H1 (cell line): ENCODE measurements around the gene MSANTD2. TPM values are rescaled to one million over a fixed set of nuclear protein-coding genes. Genes with fewer than 3 reads are reported as not detected.

Experiments used
- CTCF ChIA-PET: fragments of 300-600 bp; sonication (Branson Sonifier 250); formaldehyde crosslinking; loops from one replicate; lab custom pipeline; 2021; ENCODE audit not compliant: partially characterized antibody; lab: Charles Lee
- POLR2A ChIA-PET: fragments of 300-600 bp; sonication (Branson Sonifier 250); formaldehyde crosslinking; loops from one replicate; lab custom pipeline; 2021; ENCODE audit warnings: inconsistent platforms; ENCODE audit not compliant: partially characterized antibody; lab: Charles Lee
- DNase-seq, 2 experiments: peaks; one replicate each; pipeline versions ENCODE4 v3.0.0 to v3.0.0-alpha.2; 2010 to 2022; ENCODE audit warnings: low spot score in 2 of 2, low read depth in 1 of 2, mixed read lengths in 1 of 2
- FAIRE-seq: peaks from 2 replicates; lab custom pipeline; 2011; peaks lifted over from hg19 to GRCh38; lab: Jason Lieb, UNC
- H2AFZ ChIP-seq: 2 replicates; pipeline ENCODE4 v1.8.1; 2012; ENCODE audit warnings: low read length, inconsistent platforms
- H2AK5ac ChIP-seq: 2 replicates; pipeline ENCODE4 v1.6.1; 2013; ENCODE audit warnings: low read depth, low read length
- H2BK120ac ChIP-seq: replicated peaks from 2 replicates; pipeline ENCODE3; 2013; ENCODE audit warnings: low read depth, low read length, inconsistent platforms
- H2BK12ac ChIP-seq: 2 replicates; pipeline ENCODE4 v1.6.1; 2013; ENCODE audit warnings: low read depth, low read length
- H2BK15ac ChIP-seq: 2 replicates; pipeline ENCODE4 v1.6.1; 2013; ENCODE audit warnings: low read length
- H2BK20ac ChIP-seq: 2 replicates; pipeline ENCODE4 v1.6.1; 2013; ENCODE audit warnings: low read length
- H2BK5ac ChIP-seq: 2 replicates; pipeline ENCODE4 v1.6.1; 2013; ENCODE audit warnings: low read depth, low read length
- H3K14ac ChIP-seq: 2 replicates; pipeline ENCODE4 v1.6.1; 2013; ENCODE audit warnings: inconsistent platforms; ENCODE audit not compliant: insufficient read length
- H3K18ac ChIP-seq: 2 replicates; pipeline ENCODE4 v1.6.1; 2013; ENCODE audit warnings: low read length; ENCODE audit errors: extremely low read depth
- H3K23ac ChIP-seq: 2 replicates; pipeline ENCODE4 v1.6.1; 2013; ENCODE audit warnings: inconsistent platforms; ENCODE audit not compliant: insufficient read length
- H3K23me2 ChIP-seq: 2 replicates; pipeline ENCODE4 v1.6.1; 2013; ENCODE audit warnings: low read depth, low read length
- H3K27ac ChIP-seq: 2 replicates; pipeline ENCODE4 v1.6.1; 2011; ENCODE audit warnings: low read depth, low read length, inconsistent platforms
- H3K27me3 ChIP-seq, 4 experiments: replicated peaks in 1 of 4; 1 replicate in 1 of 4; 2 replicates in 3 of 4; pipeline versions ENCODE4 v1.6.1 to v1.8.1; 2011 to 2013; ENCODE audit warnings: low read length in 3 of 4, mild to moderate bottlenecking in 3 of 4, inconsistent platforms in 2 of 4, mixed read lengths in 2 of 4, moderate library complexity in 1 of 4; ENCODE audit not compliant: control insufficient read depth in 3 of 4, insufficient read depth in 3 of 4; ENCODE audit errors: extremely low read depth in 1 of 4
- H3K36me3 ChIP-seq, 4 experiments: 2 replicates each; pipeline versions ENCODE4 v1.6.1 to v1.8.1; 2011 to 2013; ENCODE audit warnings: mild to moderate bottlenecking in 4 of 4, low read length in 3 of 4, moderate library complexity in 2 of 4, control low read depth in 1 of 4, inconsistent platforms in 1 of 4; ENCODE audit not compliant: insufficient read depth in 4 of 4, control insufficient read depth in 2 of 4
- H3K4ac ChIP-seq: replicated peaks from 2 replicates; pipeline ENCODE3; 2013; ENCODE audit warnings: low read length, low read depth, mixed read lengths, inconsistent platforms; ENCODE audit not compliant: insufficient read length
- H3K4me1 ChIP-seq, 4 experiments: replicated peaks in 1 of 4; 1 replicate in 1 of 4; 2 replicates in 3 of 4; pipeline versions ENCODE4 v1.6.1 to v1.8.1; 2011 to 2013; ENCODE audit warnings: low read length in 3 of 4, inconsistent platforms in 2 of 4, mixed read lengths in 1 of 4; ENCODE audit not compliant: insufficient read depth in 4 of 4, control insufficient read depth in 3 of 4
- H3K4me2 ChIP-seq, 2 experiments: 2 replicates each; pipeline versions ENCODE4 v1.6.1 to v1.8.1; 2011 to 2013; ENCODE audit warnings: low read depth in 2 of 2, low read length in 2 of 2, control low read depth in 1 of 2, inconsistent platforms in 1 of 2, mild to moderate bottlenecking in 1 of 2; ENCODE audit not compliant: insufficient read depth in 1 of 2
- H3K4me3 ChIP-seq, 4 experiments: fragments of 200-600, 300-600 bp in 1 of 4; sonication (generic), shearing (Covaris generic), sonication (Bioruptor Twin) in 1 of 4; 2 replicates each; pipeline versions ENCODE4 v1.5.1 to v1.8.1; 2011 to 2016; ENCODE audit warnings: low read length in 4 of 4, low read depth in 3 of 4, control low read depth in 2 of 4, inconsistent platforms in 2 of 4, mild to moderate bottlenecking in 2 of 4, mixed read lengths in 1 of 4, moderate library complexity in 1 of 4; ENCODE audit not compliant: insufficient read depth in 2 of 4; ENCODE audit errors: extremely low read depth in 1 of 4
- H3K56ac ChIP-seq: replicated peaks from 2 replicates; pipeline ENCODE3; 2013; ENCODE audit warnings: low read depth, mild to moderate bottlenecking, mixed read lengths, low read length, inconsistent platforms; ENCODE audit not compliant: insufficient read length
- H3K79me1 ChIP-seq: 2 replicates; pipeline ENCODE4 v1.6.1; 2013; ENCODE audit warnings: low read depth, low read length, control low read depth
- H3K79me2 ChIP-seq, 2 experiments: 2 replicates each; pipeline versions ENCODE4 v1.6.1 to v1.8.1; 2012 to 2013; ENCODE audit warnings: low read length in 2 of 2, mild to moderate bottlenecking in 2 of 2, inconsistent platforms in 1 of 2; ENCODE audit not compliant: insufficient read depth in 2 of 2, control insufficient read depth in 1 of 2
- H3K9ac ChIP-seq, 4 experiments: replicated peaks in 1 of 4; 1 replicate in 1 of 4; 2 replicates in 3 of 4; pipeline versions ENCODE4 v1.6.1 to v1.8.1; 2011 to 2013; ENCODE audit warnings: low read depth in 3 of 4, low read length in 3 of 4, control low read depth in 2 of 4, mild to moderate bottlenecking in 2 of 4, moderate library complexity in 2 of 4, inconsistent platforms in 1 of 4; ENCODE audit errors: extremely low read depth in 1 of 4
- H3K9me3 ChIP-seq, 2 experiments: 2 replicates each; pipeline versions ENCODE4 v1.6.1 to v1.8.1; 2012 to 2013; ENCODE audit warnings: mild to moderate bottlenecking in 2 of 2, moderate library complexity in 2 of 2, control low read depth in 1 of 2, inconsistent platforms in 1 of 2, low read depth in 1 of 2, low read length in 1 of 2, mixed read lengths in 1 of 2; ENCODE audit not compliant: insufficient read depth in 2 of 2
- H4K20me1 ChIP-seq, 2 experiments: replicated peaks in 1 of 2; 2 replicates each; pipeline versions ENCODE3 to v1.8.1; 2011 to 2013; ENCODE audit warnings: inconsistent platforms in 2 of 2, low read length in 2 of 2, mild to moderate bottlenecking in 1 of 2; ENCODE audit not compliant: insufficient read depth in 2 of 2, control insufficient read depth in 1 of 2
- H4K5ac ChIP-seq: 2 replicates; pipeline ENCODE4 v1.6.1; 2013; ENCODE audit warnings: low read length, low read depth, mixed read lengths, inconsistent platforms; ENCODE audit not compliant: insufficient read length
- H4K8ac ChIP-seq: 2 replicates; pipeline ENCODE4 v1.8.0; 2013; ENCODE audit warnings: mild to moderate bottlenecking, moderate library complexity, low read length, inconsistent platforms; ENCODE audit not compliant: insufficient read depth; ENCODE audit errors: extremely low read depth
- H4K91ac ChIP-seq: replicated peaks from 2 replicates; pipeline ENCODE3; 2013; ENCODE audit warnings: low read length, mixed read lengths, inconsistent platforms; ENCODE audit not compliant: insufficient read length
- ASH2L ChIP-seq: fragments of 200-600, 300-600 bp; sonication (generic); IDR thresholded peaks from one replicate; pipeline ENCODE4 v1.7.1; 2017; ENCODE audit warnings: low read length
- CTBP2 ChIP-seq: IDR thresholded peaks from 2 replicates; pipeline ENCODE4 v1.7.0; 2011; ENCODE audit warnings: borderline replicate concordance, mild to moderate bottlenecking, moderate library complexity, mixed read lengths, low read length; ENCODE audit not compliant: insufficient read depth, insufficient read length
- EGR1 ChIP-seq: IDR thresholded peaks from 2 replicates; pipeline ENCODE4 v1.6.1; 2011; ENCODE audit warnings: low read depth, low read length, borderline replicate concordance
- EZH2 ChIP-seq: fragments of 200-600 bp; sonication (generic); IDR thresholded peaks from 2 replicates; pipeline ENCODE4 v1.7.1; 2012; ENCODE audit warnings: low read depth, mild to moderate bottlenecking, moderate library complexity, low read length, inconsistent platforms; ENCODE audit not compliant: severe bottlenecking
- JUND ChIP-seq: IDR thresholded peaks from 2 replicates; pipeline ENCODE4 v1.6.1; 2011; ENCODE audit warnings: mild to moderate bottlenecking, improper control_type of control experiment, low read length
- KDM4A ChIP-seq: IDR thresholded peaks from one replicate; pipeline ENCODE4 v1.7.1; 2012; ENCODE audit warnings: low read depth, mild to moderate bottlenecking, moderate library complexity, low read length, inconsistent platforms; ENCODE audit not compliant: severe bottlenecking
- NANOG ChIP-seq: IDR thresholded peaks from 2 replicates; pipeline ENCODE4 v1.6.1; 2011; ENCODE audit warnings: low read length, low read depth, mild to moderate bottlenecking, inconsistent platforms; ENCODE audit not compliant: insufficient read depth, poor library complexity, severe bottlenecking
- RNF2 ChIP-seq: fragments of 200-900, 300-1000 bp; sonication (generic); IDR thresholded peaks from 2 replicates; pipeline ENCODE4 v1.7.1; 2016; ENCODE audit warnings: borderline replicate concordance, low read depth, mild to moderate bottlenecking, antibody characterized with exemption, low read length; ENCODE audit not compliant: poor library complexity, severe bottlenecking; ENCODE audit errors: missing control alignments
- SUZ12 ChIP-seq: fragments of 200-600 bp; sonication (generic); IDR thresholded peaks from 2 replicates; pipeline ENCODE4 v1.6.1; 2012; ENCODE audit warnings: mild to moderate bottlenecking, inconsistent platforms, low read length, moderate library complexity, mixed read lengths
- WGBS, 2 experiments: shearing (Covaris generic) in 1 of 2; methylation state at CpG; one replicate each; pipeline versions ENCODE4 v1.1.6 to v1.1.7; 2013 to 2015; ENCODE audit warnings: low lambda C conversion rate in 2 of 2, mixed read lengths in 2 of 2, inconsistent platforms in 1 of 2, low coverage in 1 of 2, missing lambda C conversion rate in 1 of 2; ENCODE audit not compliant: insufficient replicate concordance in 2 of 2, insufficient coverage in 1 of 2, insufficient read length in 1 of 2; ENCODE audit errors: extremely low coverage in 1 of 2, missing lambda C conversion rate in 1 of 2; 5-methylcytosine and 5-hydroxymethylcytosine counted together
- polyA plus RNA-seq, 7 experiments: library from polyadenylated mRNA; depleted of rRNA in 3 of 7; stranded (reverse) in 5 of 7; unstranded in 2 of 7; fragments of >200 nt in 5 of 7; fragments of 200-250 nt in 2 of 7; gene quantifications; 1 replicate in 5 of 7; 2 replicates in 1 of 7; 4 replicates in 1 of 7; pipeline versions ENCODE4 v1.2.1 to v1.2.3, GENCODE V29; 2011 to 2013; ENCODE audit warnings: missing spikeins in 2 of 7, mixed read lengths in 2 of 7
- total RNA-seq: library from RNA; stranded (reverse); fragmentation: NEBNext Ultra II Directional; extraction: Animal tissue kit (Norgen Biotek cat#: 25700); gene quantifications from 2 replicates; pipeline ENCODE4 v1.2.1, GENCODE V29; 2021

Gene MSANTD2
- total and polyA plus RNA-seq, 2 of the 8 experiments (the other 6 are each of a cell fraction or from before 2014, with no cell fraction given) = 8.2 to 15.9 TPM

- no peak within 1 kb of the TSS for H3K9ac ChIP-seq
- peaks cover 93 to 100% (median 97%) of the 10 kb centered on the region in 4 experiments for H3K27me3 ChIP-seq
- no peak within 1 kb of the TSS for H4K5ac ChIP-seq
- POLR2A ChIA-PET = interaction anchor here (0.6 to 2.5 kb wide), 3 partner anchors 9 to 285 kb away, joined by 4 to 11 read pairs (median 5); partner anchors contain the start of gene ESAM
- H2BK20ac ChIP-seq = peak within 1 kb of the TSS; percentile 72; the same call in 1 of the 2 replicates
- H3K4me3 ChIP-seq = peak within 1 kb of the TSS; percentile 15 to 62 (median 36); a peak in 7 of 8 replicates
- WGBS, 2 experiments = 1% methylated on average over 30 of the region's 42 CpGs; no CpG with 5 or more reads in 1 of the 2 experiments
- no peak within 1 kb of the TSS; the same call in 1 of the 2 replicates for H4K8ac ChIP-seq
- no peak within 1 kb of the TSS for H2BK120ac ChIP-seq
- H3K9me3 ChIP-seq = no peaks in the 10 kb centered on the region
- FAIRE-seq = no peak
- H3K4me1 ChIP-seq = peaks cover 5 to 33% (median 12%) of the 10 kb centered on the region in 4 experiments
- H3K23ac ChIP-seq = no peak within 1 kb of the TSS
- CTCF ChIA-PET = interaction anchor here (0.6 to 28.0 kb wide), 19 partner anchors 9 to 125 kb away, joined by 3 to 382 read pairs (median 5); partner anchors contain the start of genes ESAM, NRGN, ROBO3 and SIAE
- no peak within 1 kb of the TSS for H3K56ac ChIP-seq
- no peak within 1 kb of the TSS for H2AK5ac ChIP-seq
- TF ChIP-seq SUZ12 = peak; percentile 97
- TF ChIP-seq EZH2 = peak; percentile 97
- TF ChIP-seq CTBP2 = peak; percentile 23
- no peak for TF ChIP-seq EGR1
- TF ChIP-seq ASH2L = peak; percentile 17
- TF ChIP-seq NANOG = no peak
- 0 out of 2 replicates have a peak, but pooled peaks have one; percentile 8 for TF ChIP-seq JUND
- peak; percentile 39 for TF ChIP-seq KDM4A
- TF ChIP-seq RNF2 = peak; percentile 82
- H3K4ac ChIP-seq = no peak within 1 kb of the TSS
- DNase-seq = peak in 1 of 2 experiments; percentile 69
- peak within 1 kb of the TSS; percentile 84 for H3K18ac ChIP-seq
- H3K23me2 ChIP-seq = peaks cover 2% of the 10 kb centered on the region; the same call in 1 of the 2 replicates
- peaks cover 8 to 23% of the 10 kb centered on the region in 2 experiments for H4K20me1 ChIP-seq
- H4K91ac ChIP-seq = no peak within 1 kb of the TSS
- no peak within 1 kb of the TSS for H2AFZ ChIP-seq
- H3K36me3 ChIP-seq = no peaks in the 10 kb centered on the region
- no peaks in the 10 kb centered on the region for H3K79me2 ChIP-seq
- peak within 1 kb of the TSS; percentile 81 for H2BK12ac ChIP-seq
- H2BK15ac ChIP-seq = peak within 1 kb of the TSS; percentile 72; the same call in 1 of the 2 replicates
- no peak within 1 kb of the TSS for H3K27ac ChIP-seq
- H3K4me2 ChIP-seq = peak within 1 kb of the TSS; percentile 68 to 81
- H3K79me1 ChIP-seq = no peaks in the 10 kb centered on the region
- no peak within 1 kb of the TSS for H3K14ac ChIP-seq
- H2BK5ac ChIP-seq = no peak within 1 kb of the TSS
Measured at GRCh38 chr11:124751741-124752470, 48.3 kb downstream of the MSANTD2 start, which contains the start of gene VSIG2. Gene VSIG2, minus strand, starts transcription at chr11:124752255. Its CDS starts 118 bp downstream, at chr11:124752137.
